Endothelial cell of umbilical vein (primary cell): ENCODE results near the gene GABRR3. TPM values are rescaled to one million over a fixed set of nuclear protein-coding genes. Genes with fewer than 3 reads are reported as not detected.

Experiments
- BruUV-seq: library from RNA; stranded (reverse); fragments of 400-500 nt; replicated peaks from 2 replicates; lab custom pipeline; 2021; lab: Mats Ljungman, UMichigan
- CTCF ChIA-PET: fragments of 300-600, 350-600 bp; sonication (Branson Sonifier 250); formaldehyde crosslinking; loops from one replicate; lab custom pipeline; 2021; ENCODE audit warnings: antibody characterized with exemption, inconsistent platforms; lab: Charles Lee
- POLR2A ChIA-PET: fragments of 300-600, 350-600 bp; sonication (Branson Sonifier 250); formaldehyde crosslinking; loops from one replicate; lab custom pipeline; 2021; ENCODE audit warnings: antibody characterized with exemption, inconsistent platforms; lab: Charles Lee
- DNase-seq: peaks from one replicate; pipeline ENCODE4 v3.0.0-alpha.2; 2011; ENCODE audit warnings: low read depth, low spot score
- FAIRE-seq: peaks from 2 replicates; lab custom pipeline; 2011; peaks lifted over from hg19 to GRCh38; lab: Jason Lieb, UNC
- H2AFZ ChIP-seq: 2 replicates; pipeline ENCODE4 v1.6.0; 2012; ENCODE audit warnings: low read depth, low read length, control low read depth, inconsistent platforms
- H3K27ac ChIP-seq: 2 replicates; pipeline ENCODE4 v1.5.1; 2011; ENCODE audit warnings: low read depth, mild to moderate bottlenecking, control low read depth, low read length, moderate library complexity; ENCODE audit not compliant: insufficient read depth
- H3K27me3 ChIP-seq, 2 experiments: 2 replicates each; pipeline versions ENCODE4 v1.6.0 to v1.6.1; 2011; ENCODE audit warnings: low read length in 2 of 2, mixed read lengths in 1 of 2; ENCODE audit not compliant: control insufficient read depth in 2 of 2, insufficient read depth in 2 of 2
- H3K36me3 ChIP-seq, 2 experiments: 2 replicates in 1 of 2; 3 replicates in 1 of 2; pipeline ENCODE4 v1.5.1; 2011; ENCODE audit warnings: low read length in 2 of 2, mild to moderate bottlenecking in 1 of 2, moderate library complexity in 1 of 2; ENCODE audit not compliant: control insufficient read depth in 2 of 2, insufficient read depth in 2 of 2; ENCODE audit errors: extremely low read depth in 1 of 2
- H3K4me1 ChIP-seq: 3 replicates; pipeline ENCODE4 v1.5.1; 2011; ENCODE audit warnings: mild to moderate bottlenecking, low read length; ENCODE audit not compliant: control insufficient read depth, insufficient read depth; ENCODE audit errors: extremely low read depth
- H3K4me2 ChIP-seq: 2 replicates; pipeline ENCODE4 v1.6.1; 2011; ENCODE audit warnings: low read length, control low read depth, mixed read lengths; ENCODE audit not compliant: insufficient read depth
- H3K4me3 ChIP-seq, 3 experiments: fragments of 200-600 bp in 1 of 3; sonication (generic), shearing (Covaris generic) in 1 of 3; replicated peaks in 1 of 3; 2 replicates each; pipeline ENCODE4 v1.5.1; 2011 to 2016; ENCODE audit warnings: control low read depth in 3 of 3, low read length in 3 of 3, mild to moderate bottlenecking in 2 of 3, inconsistent platforms in 1 of 3, low read depth in 1 of 3, moderate library complexity in 1 of 3; ENCODE audit not compliant: insufficient read depth in 1 of 3
- H3K79me2 ChIP-seq: 2 replicates; pipeline ENCODE4 v1.6.0; 2012; ENCODE audit warnings: low read length, inconsistent platforms; ENCODE audit not compliant: control insufficient read depth, insufficient read depth
- H3K9ac ChIP-seq: replicated peaks from 2 replicates; pipeline ENCODE3; 2011; ENCODE audit warnings: low read length, control low read depth; ENCODE audit not compliant: insufficient read depth; ENCODE audit errors: extremely low read depth
- H3K9me1 ChIP-seq: replicated peaks from 3 replicates; pipeline ENCODE4 v1.6.0; 2011; ENCODE audit warnings: mild to moderate bottlenecking, low read length; ENCODE audit not compliant: control insufficient read depth, insufficient read depth; ENCODE audit errors: extremely low read depth
- H3K9me3 ChIP-seq: replicated peaks from 2 replicates; pipeline ENCODE4 v1.5.1; 2012; ENCODE audit warnings: low read length, inconsistent platforms; ENCODE audit not compliant: control insufficient read depth, insufficient read depth
- H4K20me1 ChIP-seq: replicated peaks from 2 replicates; pipeline ENCODE3; 2011; ENCODE audit warnings: mild to moderate bottlenecking, low read length; ENCODE audit not compliant: control insufficient read depth, insufficient read depth; ENCODE audit errors: extremely low read depth
- EZH2 ChIP-seq: IDR thresholded peaks from 2 replicates; pipeline ENCODE4 v1.6.1; 2012; ENCODE audit warnings: borderline replicate concordance, low read depth, mild to moderate bottlenecking, moderate library complexity, low read length, inconsistent platforms; ENCODE audit not compliant: severe bottlenecking
- FOS ChIP-seq: IDR thresholded peaks from 2 replicates; pipeline ENCODE4 v1.6.1; 2011; ENCODE audit warnings: mild to moderate bottlenecking, low read length, moderate library complexity, borderline replicate concordance; ENCODE audit not compliant: insufficient read depth
- GATA2 ChIP-seq: IDR thresholded peaks from 2 replicates; pipeline ENCODE4 v1.7.0; 2011; ENCODE audit warnings: low read depth, mild to moderate bottlenecking, moderate library complexity, mixed read lengths, low read length; ENCODE audit not compliant: insufficient read length, insufficient read depth
- JUN ChIP-seq: IDR thresholded peaks from 2 replicates; pipeline ENCODE4 v1.6.1; 2011; ENCODE audit warnings: borderline replicate concordance, low read depth; ENCODE audit not compliant: insufficient read length, insufficient read depth
- MYC ChIP-seq: IDR thresholded peaks from one replicate; pipeline ENCODE4 v1.6.1; 2011; ENCODE audit warnings: mild to moderate bottlenecking, low read depth, low read length
- POLR2A ChIP-seq: IDR thresholded peaks from 2 replicates; pipeline ENCODE4 v1.6.1; 2012; ENCODE audit warnings: low read depth, mild to moderate bottlenecking, control low read depth, low read length
- POLR2AphosphoS5 ChIP-seq: IDR thresholded peaks from 2 replicates; pipeline ENCODE4 v1.6.1; 2012; ENCODE audit warnings: low read depth, mild to moderate bottlenecking, control low read depth, low read length, moderate library complexity; ENCODE audit not compliant: insufficient read depth
- dilution Hi-C: fragments of 300-500 bp; cut with MboI; formaldehyde crosslinking; loops from one replicate; pipeline ENCODE4 v1.15.0; 2019; ENCODE audit warnings: low sequenced_read_pairs; ENCODE audit not compliant: extremely low pct_ligation_motif_present
- intact Hi-C: fragments of 100-400 bp; cut with micrococcal nuclease; formaldehyde crosslinking; loops from one replicate; pipeline ENCODE4 v1.10.0; 2022
- polyA plus RNA-seq, 4 experiments: library from polyadenylated mRNA; depleted of rRNA in 3 of 4; stranded (reverse) in 3 of 4; unstranded in 1 of 4; fragments of >200 nt; gene quantifications; 2 replicates each; pipeline versions ENCODE4 v1.2.1 to v1.2.3, GENCODE V29; 2011 to 2012; ENCODE audit warnings: missing spikeins in 1 of 4
- total RNA-seq: library from RNA; stranded (reverse); gene quantifications from 2 replicates; pipeline ENCODE4 v1.2.3, GENCODE V29; 2021
- TF ChIP-seq, protein P1 (sequence below): IDR thresholded peaks from 2 replicates; pipeline ENCODE4 v1.6.1; 2011; ENCODE audit not compliant: insufficient read depth, insufficient read length
- TF ChIP-seq, protein P2 (sequence below), 2 donors: IDR thresholded peaks; 1 replicate in 1 of 2; 2 replicates in 1 of 2; pipeline ENCODE4 v1.5.1; 2011; ENCODE audit warnings: low read length in 2 of 2, mild to moderate bottlenecking in 2 of 2, moderate library complexity in 2 of 2, control low read depth in 1 of 2, inconsistent platforms in 1 of 2, low read depth in 1 of 2; ENCODE audit not compliant: insufficient read depth in 1 of 2; ENCODE audit errors: extremely low read depth in 1 of 2

Gene GABRR3
- total and polyA plus RNA-seq, 2 donors (not counting 3 experiments of a cell fraction or from before 2014, with no cell fraction given) = not detected

DNA sequence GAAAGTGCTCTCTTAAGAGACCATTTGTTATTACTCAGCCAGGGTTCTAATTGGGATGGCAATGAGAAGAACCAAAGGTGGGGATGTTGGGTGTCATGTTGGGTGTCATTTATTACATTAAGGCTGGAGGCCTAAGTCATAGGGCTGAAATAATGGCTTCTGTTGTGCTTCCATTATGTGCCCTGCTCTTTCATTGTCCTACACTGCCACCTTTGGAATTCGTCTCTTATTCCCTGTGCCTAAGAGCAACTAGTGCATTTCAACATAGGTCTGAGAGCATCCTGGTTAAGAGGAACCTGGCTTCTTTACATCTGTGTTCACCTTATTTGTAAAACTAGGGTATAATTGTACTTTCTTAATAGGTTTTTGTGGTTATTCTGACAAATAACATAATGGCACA is 95.1 kb downstream of the GABRR3 start:
- ChIA-PET CTCF (interaction anchor here (1.0 to 2.5 kb wide), 4 partner anchors 11 to 221 kb away, joined by 3 to 10 read pairs (median 4); partner anchors contain the start of gene CRYBG3), POLR2A (no interaction called here)
- Histone ChIP-seq H2AFZ (no peak overlapping the region), H3K9ac (no peak overlapping the region), H3K4me2 (no peak overlapping the region), H3K4me1 (no peaks in the 10 kb centered on the region), H3K4me3 (no peak overlapping the region), H4K20me1 (no peaks in the 10 kb centered on the region), H3K27me3 (no peaks in the 10 kb centered on the region), H3K9me1 (no peaks in the 10 kb centered on the region), H3K79me2 (no peaks in the 10 kb centered on the region), H3K27ac (no peak overlapping the region), H3K36me3 (peaks cover 8 to 15% of the 10 kb centered on the region in 2 experiments), H3K9me3 (no peaks in the 10 kb centered on the region)
- DNase-seq = peak; percentile 26
- BruUV-seq = no TSS peak
- intact Hi-C loops (loop anchor here (1.0 kb wide), 1 partner anchor 147 kb away; no protein-coding TSS in a partner anchor), dilution Hi-C loops (no loop called here)
- FAIRE-seq = no peak
- TF ChIP-seq POLR2AphosphoS5 (no peak), FOS (no peak), JUN (no peak), MYC (no peak), POLR2A (no peak), GATA2 (no peak), EZH2 (no peak)
- TF ChIP-seq, protein P1, sequence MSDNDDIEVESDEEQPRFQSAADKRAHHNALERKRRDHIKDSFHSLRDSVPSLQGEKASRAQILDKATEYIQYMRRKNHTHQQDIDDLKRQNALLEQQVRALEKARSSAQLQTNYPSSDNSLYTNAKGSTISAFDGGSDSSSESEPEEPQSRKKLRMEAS = no peak
- TF ChIP-seq, protein P2, sequence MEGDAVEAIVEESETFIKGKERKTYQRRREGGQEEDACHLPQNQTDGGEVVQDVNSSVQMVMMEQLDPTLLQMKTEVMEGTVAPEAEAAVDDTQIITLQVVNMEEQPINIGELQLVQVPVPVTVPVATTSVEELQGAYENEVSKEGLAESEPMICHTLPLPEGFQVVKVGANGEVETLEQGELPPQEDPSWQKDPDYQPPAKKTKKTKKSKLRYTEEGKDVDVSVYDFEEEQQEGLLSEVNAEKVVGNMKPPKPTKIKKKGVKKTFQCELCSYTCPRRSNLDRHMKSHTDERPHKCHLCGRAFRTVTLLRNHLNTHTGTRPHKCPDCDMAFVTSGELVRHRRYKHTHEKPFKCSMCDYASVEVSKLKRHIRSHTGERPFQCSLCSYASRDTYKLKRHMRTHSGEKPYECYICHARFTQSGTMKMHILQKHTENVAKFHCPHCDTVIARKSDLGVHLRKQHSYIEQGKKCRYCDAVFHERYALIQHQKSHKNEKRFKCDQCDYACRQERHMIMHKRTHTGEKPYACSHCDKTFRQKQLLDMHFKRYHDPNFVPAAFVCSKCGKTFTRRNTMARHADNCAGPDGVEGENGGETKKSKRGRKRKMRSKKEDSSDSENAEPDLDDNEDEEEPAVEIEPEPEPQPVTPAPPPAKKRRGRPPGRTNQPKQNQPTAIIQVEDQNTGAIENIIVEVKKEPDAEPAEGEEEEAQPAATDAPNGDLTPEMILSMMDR (IDR thresholded peaks at IDR 0.05; ENCODE audit: extremely low read depth in 1 of 2, insufficient read depth in 1 of 2, low read depth in 1 of 2, low read length in 2 of 2) = no peak
